GM12891 (cell line): ENCODE measurements around the gene HOXA10.

ENCODE experiments used
- POLR2A ChIP-seq: IDR thresholded peaks from 2 replicates; pipeline ENCODE4 v1.6.1; 2011; ENCODE audit warnings: low read depth, low read length, control low read depth
- POLR2AphosphoS5 ChIP-seq: IDR thresholded peaks from 2 replicates; pipeline ENCODE4 v1.6.1; 2011; ENCODE audit warnings: low read depth, low read length, control low read depth
- SPI1 ChIP-seq: IDR thresholded peaks from 2 replicates; pipeline ENCODE4 v1.6.1; 2011; ENCODE audit warnings: low read depth, low read length, control low read depth
- TAF1 ChIP-seq: IDR thresholded peaks from 2 replicates; pipeline ENCODE4 v1.6.1; 2011; ENCODE audit warnings: low read depth, low read length, control low read depth

- TF ChIP-seq POLR2AphosphoS5 (no peak), POLR2A (no peak), SPI1 (no peak), TAF1 (no peak)
Measured at GRCh38 chr7:27123007-27123476, 51.1 kb downstream of the HOXA10 start.
